Stimulated activated CD8-positive, alpha-beta memory T cell treated with anti-CD3 and anti-CD28 coated beads, Interleukin-15, amount 100 ng/mL, for 48 hours (primary cell): ENCODE data around the gene ABCB7.
"Not testable (repeated sequence)": the region's sequence is repeated elsewhere in the genome, so short reads cannot be mapped to it uniquely, and the experiment has no call there.

ENCODE experiments used
- DNase-seq, 2 donors: peaks; one replicate each; pipeline ENCODE4 v3.0.0-alpha.2; 2020; ENCODE audit warnings: low read depth in 2 of 2

The ABCB7 gene

DNA sequence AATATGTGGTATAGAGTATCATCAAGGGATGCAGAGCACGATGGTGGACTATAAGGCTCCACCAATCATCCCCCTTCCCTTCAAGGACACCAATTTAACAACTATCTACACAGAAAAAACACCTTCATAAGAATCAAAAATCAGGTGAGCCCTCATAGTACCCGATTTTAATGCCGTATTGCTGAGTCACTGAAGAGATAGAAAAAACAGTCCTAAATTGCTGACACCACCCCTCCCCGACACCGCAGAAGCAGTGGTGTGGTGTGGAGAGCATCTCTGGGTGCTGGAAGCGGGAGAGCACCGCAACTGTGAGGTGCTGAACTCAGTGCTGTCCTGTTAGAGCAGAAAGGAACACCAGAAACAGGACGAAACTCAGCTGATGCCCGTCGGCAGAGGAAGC is 49.3 kb downstream of the ABCB7 start:
- no peak for DNase-seq

DNA sequence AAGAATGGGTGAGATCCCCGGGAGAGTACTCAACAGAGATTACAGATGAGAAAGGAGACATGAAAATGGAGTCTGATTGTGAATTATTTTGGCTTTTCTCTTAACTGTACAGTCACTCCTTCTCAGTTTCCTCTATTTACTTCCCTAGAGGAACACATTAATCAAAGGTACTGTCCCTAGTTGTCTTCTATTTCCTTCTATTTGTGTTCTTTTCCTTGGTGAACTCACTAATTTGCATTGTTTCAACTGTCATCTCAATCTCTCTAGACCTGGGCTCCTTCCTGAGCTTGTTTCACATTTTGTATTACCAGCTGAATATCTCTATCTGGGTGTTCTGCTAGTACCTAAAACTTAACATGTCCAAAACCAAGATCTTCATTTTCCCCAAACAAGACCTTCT is 59.8 kb downstream of the ABCB7 start:
- DNase-seq, result no peak

DNA sequence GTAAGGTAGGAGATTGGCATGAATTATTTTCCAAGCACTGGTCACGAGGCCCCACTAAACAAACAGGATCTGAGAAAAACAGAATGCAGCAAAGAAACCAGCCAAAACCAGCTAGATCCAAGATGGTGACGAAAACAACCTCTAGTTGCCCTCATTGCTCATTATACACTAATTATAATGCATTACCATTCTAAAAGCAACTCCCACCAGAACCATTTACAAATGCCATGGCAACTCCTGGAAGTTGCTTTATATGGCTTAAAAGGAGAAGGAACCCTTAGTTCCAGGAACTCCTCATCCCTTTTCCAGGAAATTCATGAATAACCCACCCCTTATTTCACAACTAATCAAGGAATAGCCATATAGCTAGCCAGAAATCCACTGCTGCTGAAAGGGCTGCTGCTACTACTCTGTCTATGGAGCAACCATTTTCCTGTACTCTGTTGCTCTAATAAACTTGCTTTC is 69.3 kb downstream of the ABCB7 start:
- no peak for DNase-seq

DNA sequence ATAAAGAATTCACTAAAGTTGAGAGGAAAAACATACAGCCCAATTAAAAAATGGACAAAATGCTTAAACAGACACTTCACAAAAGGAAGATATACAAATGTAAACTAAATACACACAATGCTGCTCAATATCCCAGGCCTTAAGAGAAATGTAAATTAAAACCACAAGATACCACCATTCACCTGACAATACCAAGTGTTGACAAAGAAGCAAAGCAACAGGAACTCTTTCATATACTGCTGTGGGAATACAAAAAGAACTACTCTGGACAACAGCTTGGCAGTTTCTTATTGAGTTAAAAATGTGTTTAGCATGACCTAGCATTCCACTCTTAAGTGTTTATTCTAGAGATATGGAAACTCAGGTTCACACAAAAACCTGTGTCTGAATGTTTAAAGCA is 71.3 kb downstream of the ABCB7 start:
- no peak for DNase-seq

DNA sequence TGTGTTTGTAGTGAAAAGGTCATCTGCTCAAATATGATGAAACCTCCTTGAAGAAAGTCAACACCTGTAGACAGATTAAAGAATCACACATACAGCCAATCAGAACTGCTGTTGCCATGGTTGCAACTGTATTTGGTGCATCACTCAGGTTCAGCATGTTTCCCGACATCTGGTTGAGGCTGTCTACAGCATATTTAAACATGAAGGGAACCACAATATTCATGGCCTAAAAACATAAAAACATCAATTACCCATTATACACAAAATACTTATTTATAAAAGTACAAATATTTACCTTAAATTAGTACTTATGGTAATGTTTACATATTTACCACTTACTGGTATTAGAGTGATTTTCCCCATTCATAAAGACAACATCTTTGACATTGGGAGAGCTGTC is 79.7 kb downstream of the ABCB7 start:
- DNase-seq, result no peak

DNA sequence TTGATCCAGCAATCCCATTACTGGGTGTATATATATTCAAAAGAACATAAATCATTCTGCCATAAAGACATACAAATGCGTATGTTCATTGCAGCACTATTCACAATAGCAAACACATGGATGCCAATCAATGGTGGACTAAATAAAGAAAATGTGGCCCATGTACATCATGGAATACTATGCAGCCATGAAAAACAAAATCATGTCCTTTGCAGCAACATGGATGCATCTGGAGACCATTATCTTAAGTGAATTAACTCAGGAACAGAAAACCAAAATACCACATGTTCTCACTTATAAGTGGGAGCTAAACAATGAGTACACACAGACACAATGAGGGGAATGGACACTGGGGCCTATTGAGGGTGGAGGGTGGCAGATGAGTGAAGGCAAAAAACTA is 81.6 kb downstream of the ABCB7 start:
- no peak for DNase-seq

DNA sequence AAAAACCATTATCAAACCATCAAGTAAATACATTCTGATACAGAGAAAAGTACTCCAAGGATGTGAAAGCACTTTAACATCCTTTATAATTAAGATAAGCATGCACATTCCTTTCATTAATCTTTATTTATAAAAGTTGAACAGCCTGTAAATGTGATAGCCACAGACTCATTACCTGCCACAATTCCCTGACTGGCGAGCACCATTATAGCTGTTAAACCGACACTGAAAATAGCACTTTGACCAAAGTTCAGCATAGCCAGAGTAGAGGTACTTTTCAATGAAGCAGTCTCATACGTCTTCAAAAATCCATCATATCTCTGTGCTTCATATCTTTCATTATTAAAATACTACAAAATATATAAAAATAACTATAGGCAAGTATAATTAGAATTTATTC is 84.7 kb downstream of the ABCB7 start:
- no peak for DNase-seq

DNA sequence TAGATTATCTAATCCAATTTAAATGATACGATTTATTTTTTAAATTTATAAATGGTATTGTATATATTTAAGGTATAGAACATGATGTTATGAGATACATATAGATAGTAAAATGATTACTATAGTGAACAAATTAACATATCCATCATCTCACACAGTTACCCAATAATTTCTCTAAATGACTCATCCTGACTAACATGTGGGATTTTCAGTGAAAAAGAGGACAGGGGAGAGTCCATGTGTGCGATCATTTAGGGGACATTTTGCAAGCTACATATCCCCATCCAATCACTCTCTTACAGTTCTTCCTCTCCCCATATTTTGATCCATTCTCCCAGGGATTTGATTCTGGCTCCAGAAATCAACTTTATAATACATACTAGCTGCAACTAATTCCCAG is 88.2 kb downstream of the ABCB7 start:
- no peak for DNase-seq

DNA sequence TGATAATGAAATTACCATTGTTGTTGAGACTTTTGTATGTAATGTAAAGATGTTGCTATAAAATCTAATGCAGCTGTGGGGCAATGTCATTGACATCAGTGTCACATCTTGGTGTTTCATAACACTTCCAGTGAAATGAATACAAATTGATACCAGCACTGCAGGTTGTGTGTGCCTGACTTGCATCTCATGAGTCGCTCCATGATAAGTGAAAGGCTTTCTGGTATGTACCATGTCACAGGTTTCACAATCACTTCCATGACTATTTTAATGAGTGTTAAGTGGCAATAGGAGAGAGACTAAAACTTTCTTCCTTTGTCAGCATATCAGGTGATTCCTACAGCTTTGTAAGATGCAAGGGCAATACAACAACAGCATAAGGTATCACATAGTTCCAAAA is 94.4 kb downstream of the ABCB7 start:
- DNase-seq, result no peak

DNA sequence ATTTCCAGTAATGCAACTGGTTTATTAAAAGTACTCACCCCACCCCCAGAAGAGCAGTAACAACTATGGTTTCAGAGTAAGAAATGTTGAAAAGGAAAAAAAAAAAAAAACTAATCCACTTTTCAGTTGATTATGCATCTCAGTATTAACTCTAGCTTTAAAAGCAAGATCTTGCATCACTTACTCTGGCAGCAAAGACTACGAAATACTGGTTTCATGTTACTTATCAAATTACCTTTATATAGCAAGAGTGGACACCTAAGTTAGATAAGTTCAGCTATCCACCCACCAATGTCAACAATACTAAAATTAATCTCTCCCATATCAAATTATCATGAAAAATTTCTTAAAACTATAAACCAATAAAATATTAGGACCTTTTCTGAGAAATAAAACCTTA is 105.0 kb downstream of the ABCB7 start:
- DNase-seq, result no peak

DNA sequence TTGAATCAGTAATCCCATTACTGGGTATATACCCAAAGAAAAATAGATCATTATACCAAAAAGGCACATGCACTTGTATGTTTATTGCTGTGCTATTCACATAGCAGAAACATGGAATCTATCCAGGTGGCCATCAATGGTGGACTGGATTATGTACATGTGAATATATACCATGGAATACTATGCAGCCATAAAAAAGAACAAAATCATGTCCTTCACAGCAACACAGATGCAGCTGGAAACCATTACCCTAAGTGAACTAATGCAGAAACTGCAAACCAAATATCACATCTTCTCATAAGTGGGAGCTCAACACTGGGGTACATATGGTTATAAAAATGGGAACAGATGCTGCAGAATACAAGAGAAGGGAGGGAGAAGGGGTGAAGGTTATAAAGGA is 110.7 kb downstream of the ABCB7 start:
- DNase-seq, result no peak

DNA sequence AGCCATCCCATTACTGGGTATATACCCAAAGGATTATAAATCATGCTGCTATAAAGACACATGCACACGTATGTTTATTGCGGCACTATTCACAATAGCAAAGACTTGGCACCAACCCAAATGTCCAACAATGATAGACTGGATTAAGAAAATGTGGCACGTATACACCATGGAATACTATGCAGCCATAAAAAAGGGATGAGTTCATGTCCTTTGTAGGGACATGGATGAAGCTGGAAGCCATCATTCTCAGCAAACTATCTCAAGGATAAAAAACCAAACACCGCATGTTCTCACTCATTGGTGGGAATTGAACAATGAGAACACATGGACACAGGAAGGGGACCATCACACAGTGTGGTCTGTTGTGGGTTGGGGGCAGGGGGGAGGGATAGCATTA is 111.9 kb downstream of the ABCB7 start:
- not testable (repeated sequence) for DNase-seq

DNA sequence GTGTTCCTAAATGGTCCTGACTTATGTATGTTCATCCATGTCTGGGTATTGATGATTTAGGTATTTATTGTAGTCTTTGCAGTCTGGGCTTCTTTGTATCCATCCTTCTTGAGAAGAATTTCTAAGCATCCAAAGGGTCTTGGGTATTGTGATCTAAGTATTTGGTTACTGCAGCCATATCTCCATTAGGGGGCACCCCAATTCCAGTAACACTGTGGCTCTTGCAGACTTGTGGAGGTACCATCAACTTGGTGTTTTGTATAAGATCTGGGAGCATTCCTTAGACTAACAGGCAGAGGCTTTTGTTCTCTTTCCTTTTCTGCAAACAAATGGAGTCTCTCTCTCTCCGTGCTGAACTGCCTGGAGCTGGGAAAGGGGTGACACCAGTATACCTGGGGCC is 117.2 kb downstream of the ABCB7 start:
- no peak for DNase-seq
